ENCODE measurements around the gene SLC66A2. TPM values are rescaled to one million over a fixed set of nuclear protein-coding genes. Genes with fewer than 3 reads are reported as not detected.

Gene SLC66A2
- polyA plus RNA-seq, 2 donors = 38.8 to 57.7 TPM

GRCh38 chr18:79888016-79888415 lies 63.4 kb downstream of the SLC66A2 start:
- peaks cover 6 to 32% of the 10 kb centered on the region in 2 donors for H3K9me3 ChIP-seq (ENCODE audit: control insufficient read depth in 2 of 2, insufficient read depth in 1 of 2, low read depth in 1 of 2, low read length in 1 of 2)
- no peak overlapping the region for H3K4me3 ChIP-seq (ENCODE audit: low read depth in 1 of 2, low read length in 2 of 2)
- H3K27me3 ChIP-seq (ENCODE audit: control insufficient read depth in 1 of 2, insufficient read depth in 2 of 2, low read length in 2 of 2) = no peaks in the 10 kb centered on the region
- H3K36me3 ChIP-seq (ENCODE audit: control insufficient read depth in 2 of 2, insufficient read depth in 2 of 2, low read length in 1 of 2) = no peaks in the 10 kb centered on the region
- WGBS, 2 donors = 85 to 95% methylated on average over 16 of the region's 16 CpGs
- H3K27ac ChIP-seq (ENCODE audit: low read depth in 2 of 2, low read length in 1 of 2) = no peak overlapping the region
- no peaks in the 10 kb centered on the region for H3K4me1 ChIP-seq (ENCODE audit: control insufficient read depth in 2 of 2, insufficient read depth in 2 of 2, low read length in 1 of 2)

DNA sequence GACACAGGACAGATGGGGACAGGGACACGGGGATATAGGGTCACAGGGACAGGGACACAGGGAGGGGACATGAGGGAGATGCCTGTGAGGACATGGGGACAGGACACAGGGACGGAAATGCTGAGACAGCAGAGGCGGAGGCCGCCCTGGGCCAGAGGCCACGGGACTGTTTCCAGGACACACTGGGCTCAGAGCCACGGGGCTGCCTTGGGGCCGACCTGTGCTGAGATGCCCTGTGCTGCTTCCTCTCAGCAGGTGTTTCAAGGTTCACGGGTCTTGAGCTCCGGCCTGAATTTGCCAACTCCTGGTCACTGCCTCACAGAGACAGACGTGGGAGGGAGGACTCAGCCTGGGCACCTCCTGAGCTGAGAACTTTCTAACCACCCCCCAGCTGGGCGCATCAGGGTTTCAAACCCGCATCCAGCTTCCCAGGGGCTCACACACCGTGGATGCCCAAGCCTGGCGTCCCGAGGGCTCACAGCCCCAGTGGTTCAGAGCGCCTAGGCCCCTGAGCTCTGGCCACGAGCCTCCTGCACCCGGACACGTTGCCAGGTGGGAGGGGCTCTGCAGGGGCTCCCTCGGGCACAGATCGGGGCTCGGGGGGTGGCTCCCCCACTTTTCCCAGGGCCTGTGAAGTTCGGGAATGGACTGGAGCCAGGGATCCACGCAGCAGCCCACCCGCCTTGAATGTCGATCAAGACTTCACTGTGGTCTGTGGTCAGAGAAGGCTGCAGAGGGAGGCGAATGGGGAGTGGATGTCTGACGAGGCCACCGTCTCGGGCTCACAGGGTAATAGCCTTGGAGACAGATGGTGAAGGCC lies 64.1 kb downstream of the SLC66A2 start:
- Histone ChIP-seq H3K9me3 (ENCODE audit: control insufficient read depth in 2 of 2, insufficient read depth in 1 of 2, low read depth in 1 of 2, low read length in 1 of 2) (peaks cover 6 to 36% of the 10 kb centered on the region in 2 donors), H3K36me3 (ENCODE audit: control insufficient read depth in 2 of 2, insufficient read depth in 2 of 2, low read length in 1 of 2) (no peaks in the 10 kb centered on the region), H3K27ac (ENCODE audit: low read depth in 2 of 2, low read length in 1 of 2) (no peak overlapping the region), H3K4me3 (ENCODE audit: low read depth in 1 of 2, low read length in 2 of 2) (no peak overlapping the region), H3K4me1 (ENCODE audit: control insufficient read depth in 2 of 2, insufficient read depth in 2 of 2, low read length in 1 of 2) (no peaks in the 10 kb centered on the region), H3K27me3 (ENCODE audit: control insufficient read depth in 1 of 2, insufficient read depth in 2 of 2, low read length in 2 of 2) (no peaks in the 10 kb centered on the region)
- WGBS, 2 donors = 91% methylated on average over 30 of the region's 30 CpGs

DNA sequence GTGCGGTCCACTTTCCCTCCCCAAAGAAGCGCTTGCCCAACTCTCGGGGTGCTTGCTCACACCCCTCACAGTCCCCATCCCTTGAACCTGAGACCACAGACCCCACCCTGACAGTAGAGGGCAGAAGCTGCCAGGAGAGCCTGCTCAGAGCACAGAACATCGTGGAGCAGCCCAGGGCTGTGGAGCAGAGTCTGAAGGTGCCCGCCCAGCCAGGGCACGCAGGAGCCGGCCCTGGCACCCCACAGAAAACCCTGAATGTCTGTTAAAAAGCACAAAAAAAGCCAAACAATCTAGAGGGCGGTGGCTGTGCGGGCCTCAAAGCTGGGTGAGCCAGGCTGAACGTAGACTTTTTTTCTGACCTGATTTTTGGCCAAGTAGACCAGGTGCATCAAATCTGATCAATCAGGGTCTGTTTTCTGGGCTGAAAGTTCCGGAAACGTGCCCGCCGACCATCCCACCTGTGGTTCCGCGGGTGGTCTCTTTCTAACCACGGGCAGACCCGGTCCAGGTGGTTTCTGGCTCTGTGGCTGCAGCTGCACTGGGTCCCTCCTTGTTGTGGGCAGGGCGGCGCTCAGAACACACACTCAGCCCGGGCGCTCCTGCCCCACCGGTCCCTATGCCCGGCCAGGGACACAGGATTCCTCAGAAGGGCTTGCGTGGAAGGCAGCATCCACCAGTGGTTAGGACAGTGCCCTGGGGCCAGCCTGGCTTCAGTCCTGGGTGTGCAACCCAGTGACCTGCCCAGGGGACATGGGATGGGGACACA lies 66.3 kb downstream of the SLC66A2 start:
- H3K9me3 ChIP-seq (ENCODE audit: control insufficient read depth in 2 of 2, insufficient read depth in 1 of 2, low read depth in 1 of 2, low read length in 1 of 2) = peaks cover 6 to 26% of the 10 kb centered on the region in 2 donors
- 73 to 82% methylated on average over 25 of the region's 25 CpGs for WGBS, 2 donors
- H3K4me3 ChIP-seq (ENCODE audit: low read depth in 1 of 2, low read length in 2 of 2) = no peak overlapping the region
- no peaks in the 10 kb centered on the region for H3K36me3 ChIP-seq (ENCODE audit: control insufficient read depth in 2 of 2, insufficient read depth in 2 of 2, low read length in 1 of 2)
- H3K4me1 ChIP-seq (ENCODE audit: control insufficient read depth in 2 of 2, insufficient read depth in 2 of 2, low read length in 1 of 2) = no peaks in the 10 kb centered on the region
- no peaks in the 10 kb centered on the region for H3K27me3 ChIP-seq (ENCODE audit: control insufficient read depth in 1 of 2, insufficient read depth in 2 of 2, low read length in 2 of 2)
- H3K27ac ChIP-seq (ENCODE audit: low read depth in 2 of 2, low read length in 1 of 2) = no peak overlapping the region

DNA sequence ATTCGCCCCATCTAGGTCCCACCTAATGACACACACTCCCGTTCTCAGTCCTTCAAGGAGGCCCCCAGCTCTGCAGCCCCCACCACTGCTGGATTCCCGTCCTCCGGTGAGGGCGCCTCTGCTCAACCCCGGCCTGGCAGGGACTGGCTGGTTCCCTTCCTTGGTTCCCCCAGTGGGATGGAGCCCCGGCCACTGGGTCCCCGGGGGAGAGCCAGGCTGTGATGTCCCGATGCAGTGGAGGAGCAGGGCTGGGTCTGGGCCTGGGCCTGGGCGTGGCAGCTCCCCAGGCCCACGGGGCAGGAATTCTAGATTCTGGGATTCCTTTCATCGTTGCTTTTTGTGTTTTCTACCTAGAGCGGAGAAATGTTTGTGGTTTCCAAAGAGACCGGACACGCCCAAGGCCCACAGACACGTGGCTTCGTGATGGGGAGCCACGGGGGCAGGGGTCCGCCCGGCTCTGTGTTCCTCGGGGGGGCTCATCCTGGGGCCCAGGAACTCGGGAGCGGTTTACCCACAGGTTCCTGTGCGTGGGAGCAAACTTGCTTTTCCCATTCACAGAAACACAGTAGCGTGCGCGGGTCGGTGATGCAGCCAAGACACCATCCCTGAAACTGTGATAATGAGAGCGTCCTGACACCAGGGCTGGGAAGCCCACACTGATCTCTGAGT lies 67.0 kb downstream of the SLC66A2 start:
- 67 to 79% methylated on average over 29 of the region's 29 CpGs for WGBS, 2 donors
- H3K9me3 ChIP-seq (ENCODE audit: control insufficient read depth in 2 of 2, insufficient read depth in 1 of 2, low read depth in 1 of 2, low read length in 1 of 2) = peaks cover 6 to 24% of the 10 kb centered on the region in 2 donors
- no peaks in the 10 kb centered on the region for H3K27me3 ChIP-seq (ENCODE audit: control insufficient read depth in 1 of 2, insufficient read depth in 2 of 2, low read length in 2 of 2)
- no peak overlapping the region for H3K4me3 ChIP-seq (ENCODE audit: low read depth in 1 of 2, low read length in 2 of 2)
- H3K27ac ChIP-seq (ENCODE audit: low read depth in 2 of 2, low read length in 1 of 2) = no peak overlapping the region
- no peaks in the 10 kb centered on the region for H3K36me3 ChIP-seq (ENCODE audit: control insufficient read depth in 2 of 2, insufficient read depth in 2 of 2, low read length in 1 of 2)
- no peaks in the 10 kb centered on the region for H3K4me1 ChIP-seq (ENCODE audit: control insufficient read depth in 2 of 2, insufficient read depth in 2 of 2, low read length in 1 of 2)

GRCh38 chr18:79883461-79884293 lies 67.8 kb downstream of the SLC66A2 start:
- H3K4me1 ChIP-seq (ENCODE audit: control insufficient read depth in 2 of 2, insufficient read depth in 2 of 2, low read length in 1 of 2) = no peaks in the 10 kb centered on the region
- H3K27me3 ChIP-seq (ENCODE audit: control insufficient read depth in 1 of 2, insufficient read depth in 2 of 2, low read length in 2 of 2) = no peaks in the 10 kb centered on the region
- H3K27ac ChIP-seq (ENCODE audit: low read depth in 2 of 2, low read length in 1 of 2) = no peak overlapping the region
- H3K9me3 ChIP-seq (ENCODE audit: control insufficient read depth in 2 of 2, insufficient read depth in 1 of 2, low read depth in 1 of 2, low read length in 1 of 2) = peaks cover 6 to 25% of the 10 kb centered on the region in 2 donors
- H3K36me3 ChIP-seq (ENCODE audit: control insufficient read depth in 2 of 2, insufficient read depth in 2 of 2, low read length in 1 of 2) = no peaks in the 10 kb centered on the region
- WGBS, 2 donors = 89 to 92% methylated on average over 31 of the region's 31 CpGs
- no peak overlapping the region for H3K4me3 ChIP-seq (ENCODE audit: low read depth in 1 of 2, low read length in 2 of 2)

DNA sequence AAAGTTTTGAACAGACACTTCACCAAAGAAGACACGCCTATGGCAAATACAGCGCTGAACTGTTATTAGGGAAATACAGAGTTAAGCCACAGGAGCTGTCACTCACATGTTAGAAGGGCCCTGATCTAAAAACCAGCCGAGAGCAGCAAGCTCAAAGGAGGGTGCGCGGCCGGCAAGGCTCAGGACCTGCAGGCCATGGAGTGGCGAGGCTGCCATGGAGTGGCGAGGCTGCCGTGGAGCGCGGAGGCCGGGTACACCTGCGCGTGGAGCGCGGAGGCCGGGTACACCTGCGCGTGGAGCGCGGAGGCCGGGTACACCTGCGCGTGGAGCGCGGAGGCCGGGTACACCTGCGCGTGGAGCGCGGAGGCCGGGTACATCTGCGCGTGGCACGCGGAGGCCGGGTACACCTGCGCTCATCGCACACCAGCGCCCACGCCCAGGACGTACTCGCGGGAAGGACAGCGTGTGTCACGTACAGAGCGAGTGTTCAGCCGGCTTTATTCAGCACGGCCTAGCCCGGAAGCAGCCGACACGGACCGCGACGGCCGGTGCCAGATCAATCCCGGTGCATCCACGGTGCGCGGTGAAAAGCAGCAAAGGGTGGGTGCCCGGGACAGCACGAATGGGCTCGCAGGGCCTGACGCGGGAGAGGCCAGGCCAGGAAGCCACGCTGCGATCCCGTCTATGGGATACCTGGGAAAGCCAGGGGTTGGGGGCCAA lies 68.8 kb downstream of the SLC66A2 start:
- WGBS, 2 donors = 97 to 98% methylated on average over 56 to 68 of the region's 68 CpGs
- Histone ChIP-seq H3K4me3 (ENCODE audit: low read depth in 1 of 2, low read length in 2 of 2) (no peak overlapping the region), H3K9me3 (ENCODE audit: control insufficient read depth in 2 of 2, insufficient read depth in 1 of 2, low read depth in 1 of 2, low read length in 1 of 2) (peaks cover 2 to 16% of the 10 kb centered on the region in 2 donors), H3K36me3 (ENCODE audit: control insufficient read depth in 2 of 2, insufficient read depth in 2 of 2, low read length in 1 of 2) (no peaks in the 10 kb centered on the region), H3K27ac (ENCODE audit: low read depth in 2 of 2, low read length in 1 of 2) (no peak overlapping the region), H3K4me1 (ENCODE audit: control insufficient read depth in 2 of 2, insufficient read depth in 2 of 2, low read length in 1 of 2) (no peaks in the 10 kb centered on the region), H3K27me3 (ENCODE audit: control insufficient read depth in 1 of 2, insufficient read depth in 2 of 2, low read length in 2 of 2) (no peaks in the 10 kb centered on the region)

- Histone ChIP-seq H3K27me3 (ENCODE audit: control insufficient read depth in 1 of 2, insufficient read depth in 2 of 2, low read length in 2 of 2) (no peaks in the 10 kb centered on the region), H3K27ac (ENCODE audit: low read depth in 2 of 2, low read length in 1 of 2) (no peak overlapping the region), H3K36me3 (ENCODE audit: control insufficient read depth in 2 of 2, insufficient read depth in 2 of 2, low read length in 1 of 2) (no peaks in the 10 kb centered on the region), H3K9me3 (ENCODE audit: control insufficient read depth in 2 of 2, insufficient read depth in 1 of 2, low read depth in 1 of 2, low read length in 1 of 2) (peaks cover 0 to 8% of the 10 kb centered on the region in 2 donors), H3K4me3 (ENCODE audit: low read depth in 1 of 2, low read length in 2 of 2) (no peak overlapping the region), H3K4me1 (ENCODE audit: control insufficient read depth in 2 of 2, insufficient read depth in 2 of 2, low read length in 1 of 2) (no peaks in the 10 kb centered on the region)
- WGBS, 2 donors = 87 to 90% methylated on average over 11 of the region's 11 CpGs
These were observed 69.8 kb downstream of the SLC66A2 start for GRCh38 chr18:79881695-79882094.

DNA sequence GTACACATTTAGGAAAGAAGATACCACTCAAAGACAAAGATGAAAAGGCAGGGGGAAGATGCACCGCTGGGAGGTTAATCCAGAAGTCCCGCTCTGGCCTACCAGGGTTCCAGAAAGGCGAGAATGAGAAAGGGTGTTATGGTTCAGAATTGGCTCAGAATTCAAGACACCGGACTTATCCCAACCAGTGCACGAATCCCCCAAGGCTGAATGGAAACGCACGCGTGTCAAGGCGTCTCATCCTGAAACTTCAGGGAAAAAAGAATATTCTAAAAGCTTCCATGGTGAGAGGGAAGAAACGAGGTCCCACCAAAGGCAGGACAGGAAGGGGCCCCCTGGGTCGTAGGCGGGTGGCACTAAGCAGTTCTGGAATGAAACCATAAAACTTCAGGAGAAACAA lies 71.9 kb downstream of the SLC66A2 start:
- Histone ChIP-seq H3K27me3 (ENCODE audit: control insufficient read depth in 1 of 2, insufficient read depth in 2 of 2, low read length in 2 of 2) (no peaks in the 10 kb centered on the region), H3K4me1 (ENCODE audit: control insufficient read depth in 2 of 2, insufficient read depth in 2 of 2, low read length in 1 of 2) (no peaks in the 10 kb centered on the region), H3K9me3 (ENCODE audit: control insufficient read depth in 2 of 2, insufficient read depth in 1 of 2, low read depth in 1 of 2, low read length in 1 of 2) (peaks cover 0 to 5% of the 10 kb centered on the region in 2 donors), H3K4me3 (ENCODE audit: low read depth in 1 of 2, low read length in 2 of 2) (no peak overlapping the region), H3K27ac (ENCODE audit: low read depth in 2 of 2, low read length in 1 of 2) (no peak overlapping the region), H3K36me3 (ENCODE audit: control insufficient read depth in 2 of 2, insufficient read depth in 2 of 2, low read length in 1 of 2) (no peaks in the 10 kb centered on the region)
- 89 to 93% methylated on average over 12 of the region's 12 CpGs for WGBS, 2 donors
